HK-2 (cell line): ENCODE results near the gene CYP2D6.

Experiments
- DNase-seq: peaks from one replicate; pipeline ENCODE4 v3.0.0-alpha.2; 2018; ENCODE audit not compliant: unreplicated experiment

CYP2D6 gene

GRCh38 chr22:42084874-42085273 lies 45.7 kb downstream of the CYP2D6 start:
- no peak for DNase-seq

DNA sequence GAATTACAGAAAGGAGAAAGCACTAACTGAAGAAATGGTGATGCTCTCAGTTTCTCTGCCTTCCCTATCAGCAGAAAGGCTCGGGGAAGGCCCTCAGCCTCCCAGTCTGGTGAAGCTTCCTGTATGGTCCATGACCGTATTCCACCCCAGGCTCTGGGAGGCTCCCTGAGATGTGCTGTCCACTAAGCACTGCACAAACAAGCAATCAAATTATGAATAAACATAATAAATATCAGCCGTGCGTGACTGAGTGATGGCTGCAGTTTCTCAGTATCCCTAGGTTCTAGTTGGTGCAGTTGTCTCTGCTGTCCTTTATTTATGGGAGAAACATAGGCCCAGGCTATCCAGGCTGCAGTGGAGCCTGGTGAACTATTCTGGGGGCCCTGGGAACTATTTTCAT lies 47.5 kb downstream of the CYP2D6 start:
- DNase-seq: no peak

DNA sequence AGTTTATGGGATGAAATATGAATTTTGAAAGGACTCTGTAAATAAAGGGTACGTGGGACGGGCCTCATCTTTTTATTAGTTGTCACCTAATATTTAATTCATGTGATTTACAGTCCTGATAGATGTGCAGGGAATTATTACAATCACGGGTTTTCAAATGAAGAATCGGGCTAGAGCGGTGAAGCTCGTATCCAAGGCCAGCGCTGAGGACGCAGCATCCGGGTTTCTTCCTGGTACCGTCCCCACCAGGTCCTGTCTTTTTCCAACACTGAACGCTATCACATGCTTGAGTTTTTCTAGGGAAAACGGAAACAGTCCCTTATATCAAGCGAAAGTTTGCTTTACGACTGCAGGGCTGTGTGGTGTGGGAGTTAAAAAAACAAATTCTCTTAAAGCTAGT lies 50.3 kb downstream of the CYP2D6 start:
- DNase-seq: no peak

- DNase-seq: peak; percentile 97
These were observed 51.0 kb downstream of the CYP2D6 start, which contains the start of gene SMDT1 for GRCh38 chr22:42079319-42080251. Gene SMDT1 (plus strand): TSS chr22:42079700. CDS start chr22:42079769, 69 bp downstream.

DNA sequence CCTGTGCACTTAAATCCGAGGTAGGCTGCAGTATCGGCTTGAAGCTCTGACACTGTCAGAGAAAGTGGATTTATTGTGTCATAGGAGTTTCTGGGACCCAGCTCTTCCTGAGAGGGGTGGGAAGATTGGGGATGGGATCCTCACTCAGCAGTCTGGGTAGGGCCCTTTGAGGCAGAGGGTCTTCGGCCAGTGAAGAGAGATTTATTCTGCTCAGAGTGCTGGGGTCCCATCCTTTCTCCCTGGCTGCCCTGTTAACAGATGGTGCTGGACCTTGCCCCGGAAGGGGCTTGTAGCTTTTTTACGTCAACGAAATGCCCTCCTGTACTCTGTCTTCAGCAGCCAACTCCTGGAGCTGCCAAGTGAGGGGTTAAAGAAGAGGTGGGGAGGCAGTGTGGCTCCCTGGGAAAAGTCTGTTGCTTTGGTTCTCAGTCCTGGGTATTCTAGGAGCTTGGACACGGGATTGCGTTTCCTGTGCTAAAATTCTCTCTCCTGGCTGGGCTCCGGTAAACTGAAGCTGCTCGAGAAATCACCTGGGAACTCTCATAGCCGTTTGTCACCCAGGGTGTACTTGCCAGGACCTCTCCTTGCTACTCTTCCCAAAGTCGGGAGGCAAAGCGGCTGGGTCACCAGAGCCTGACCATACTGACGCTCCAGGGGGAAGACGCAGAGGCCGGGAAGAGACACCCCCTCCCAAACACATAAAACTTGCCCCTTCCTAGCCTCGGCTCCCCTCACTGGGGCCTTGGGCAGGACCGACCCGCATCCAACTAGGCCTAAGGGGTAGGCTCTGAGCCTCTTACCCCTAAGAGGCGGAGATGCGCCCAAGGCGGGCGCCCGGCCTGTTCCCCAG lies 51.9 kb downstream of the CYP2D6 start:
- no peak for DNase-seq

DNA sequence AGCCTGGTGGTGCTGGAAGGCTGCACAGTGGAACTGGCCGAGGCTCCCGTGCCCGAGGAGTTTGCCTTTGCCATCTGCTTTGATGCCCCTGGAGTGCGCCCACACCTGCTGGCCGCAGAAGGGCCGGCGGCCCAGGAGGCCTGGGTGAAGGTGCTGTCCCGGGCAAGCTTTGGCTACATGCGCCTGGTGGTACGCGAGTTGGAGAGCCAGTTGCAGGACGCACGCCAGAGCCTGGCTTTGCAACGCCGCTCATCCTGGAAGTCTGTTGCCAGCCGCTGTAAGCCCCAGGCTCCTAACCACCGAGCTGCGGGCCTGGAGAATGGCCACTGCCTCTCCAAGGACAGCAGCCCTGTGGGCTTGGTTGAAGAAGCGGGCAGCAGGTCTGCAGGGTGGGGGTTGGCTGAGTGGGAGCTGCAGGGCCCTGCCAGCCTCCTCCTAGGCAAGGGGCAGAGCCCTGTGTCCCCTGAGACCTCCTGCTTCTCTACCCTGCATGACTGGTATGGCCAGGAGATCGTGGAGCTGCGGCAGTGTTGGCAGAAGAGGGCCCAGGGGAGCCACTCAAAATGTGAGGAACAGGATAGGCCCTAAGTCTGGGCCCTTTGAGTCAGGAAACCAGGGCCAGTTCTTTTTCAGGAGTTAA lies 53.0 kb downstream of the CYP2D6 start:
- no peak for DNase-seq

DNA sequence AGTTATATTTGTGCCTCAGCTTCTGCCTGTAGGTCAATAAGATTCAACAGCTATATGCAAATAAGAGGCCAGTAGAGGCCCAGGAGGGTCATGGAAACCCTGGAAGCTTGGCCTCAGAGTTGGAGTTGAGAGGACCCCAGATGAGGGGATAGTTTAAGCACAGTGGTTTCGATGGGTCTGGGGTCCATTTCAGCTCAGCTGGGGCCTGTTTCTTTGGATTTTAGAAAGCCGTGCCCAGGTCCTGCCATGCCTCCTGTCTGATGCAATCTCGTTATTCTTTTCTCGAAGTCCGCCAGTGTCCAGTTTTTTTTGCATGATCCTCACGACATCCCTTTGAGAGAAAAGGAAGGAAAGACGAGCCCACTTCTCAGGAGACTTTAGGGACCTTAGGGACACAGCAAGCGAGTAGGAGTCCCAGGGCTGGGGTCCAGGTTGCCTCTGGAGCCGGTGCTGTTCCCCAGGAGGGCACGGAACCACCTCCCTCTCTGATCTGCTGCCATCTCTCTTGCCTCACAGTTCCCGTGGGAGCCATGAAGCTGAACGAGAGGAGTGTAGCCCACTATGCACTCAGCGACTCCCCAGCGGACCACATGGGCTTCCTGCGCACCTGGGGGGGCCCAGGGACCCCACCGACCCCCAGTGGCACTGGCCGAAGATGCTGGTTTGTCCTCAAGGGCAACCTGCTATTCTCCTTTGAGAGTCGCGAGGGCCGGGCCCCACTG lies 53.7 kb downstream of the CYP2D6 start:
- DNase-seq: no peak
